ENCODE measurements around the gene UMOD.

DNA sequence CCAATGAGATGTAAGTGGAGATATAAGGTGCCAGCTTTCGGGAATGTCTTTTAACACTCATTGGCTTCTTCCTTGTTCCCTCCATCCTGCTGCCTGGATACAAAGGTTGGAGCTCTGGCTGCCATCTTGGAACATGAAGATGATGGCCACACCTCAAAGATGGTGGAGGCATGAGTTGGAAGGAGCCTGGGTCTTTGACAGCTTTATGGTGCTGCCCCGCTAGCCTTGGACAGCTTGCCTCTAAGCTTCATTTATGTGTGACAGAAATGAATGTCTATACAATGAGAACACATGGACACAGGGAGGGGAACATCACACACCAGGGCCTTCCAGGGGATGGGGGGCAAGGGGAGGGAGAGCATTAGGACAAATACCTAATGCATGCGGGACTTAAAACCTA lies 38.8 kb downstream of the UMOD start:
- TF ChIP-seq, protein P1, sequence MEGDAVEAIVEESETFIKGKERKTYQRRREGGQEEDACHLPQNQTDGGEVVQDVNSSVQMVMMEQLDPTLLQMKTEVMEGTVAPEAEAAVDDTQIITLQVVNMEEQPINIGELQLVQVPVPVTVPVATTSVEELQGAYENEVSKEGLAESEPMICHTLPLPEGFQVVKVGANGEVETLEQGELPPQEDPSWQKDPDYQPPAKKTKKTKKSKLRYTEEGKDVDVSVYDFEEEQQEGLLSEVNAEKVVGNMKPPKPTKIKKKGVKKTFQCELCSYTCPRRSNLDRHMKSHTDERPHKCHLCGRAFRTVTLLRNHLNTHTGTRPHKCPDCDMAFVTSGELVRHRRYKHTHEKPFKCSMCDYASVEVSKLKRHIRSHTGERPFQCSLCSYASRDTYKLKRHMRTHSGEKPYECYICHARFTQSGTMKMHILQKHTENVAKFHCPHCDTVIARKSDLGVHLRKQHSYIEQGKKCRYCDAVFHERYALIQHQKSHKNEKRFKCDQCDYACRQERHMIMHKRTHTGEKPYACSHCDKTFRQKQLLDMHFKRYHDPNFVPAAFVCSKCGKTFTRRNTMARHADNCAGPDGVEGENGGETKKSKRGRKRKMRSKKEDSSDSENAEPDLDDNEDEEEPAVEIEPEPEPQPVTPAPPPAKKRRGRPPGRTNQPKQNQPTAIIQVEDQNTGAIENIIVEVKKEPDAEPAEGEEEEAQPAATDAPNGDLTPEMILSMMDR (conservative IDR thresholded peaks at IDR 0.05), result no peak
- no peak for TF ChIP-seq ZFX (IDR thresholded peaks at IDR 0.05)

All from C4-2B (cell line).